ENCODE data around the gene CEP70.

The CEP70 gene

DNA sequence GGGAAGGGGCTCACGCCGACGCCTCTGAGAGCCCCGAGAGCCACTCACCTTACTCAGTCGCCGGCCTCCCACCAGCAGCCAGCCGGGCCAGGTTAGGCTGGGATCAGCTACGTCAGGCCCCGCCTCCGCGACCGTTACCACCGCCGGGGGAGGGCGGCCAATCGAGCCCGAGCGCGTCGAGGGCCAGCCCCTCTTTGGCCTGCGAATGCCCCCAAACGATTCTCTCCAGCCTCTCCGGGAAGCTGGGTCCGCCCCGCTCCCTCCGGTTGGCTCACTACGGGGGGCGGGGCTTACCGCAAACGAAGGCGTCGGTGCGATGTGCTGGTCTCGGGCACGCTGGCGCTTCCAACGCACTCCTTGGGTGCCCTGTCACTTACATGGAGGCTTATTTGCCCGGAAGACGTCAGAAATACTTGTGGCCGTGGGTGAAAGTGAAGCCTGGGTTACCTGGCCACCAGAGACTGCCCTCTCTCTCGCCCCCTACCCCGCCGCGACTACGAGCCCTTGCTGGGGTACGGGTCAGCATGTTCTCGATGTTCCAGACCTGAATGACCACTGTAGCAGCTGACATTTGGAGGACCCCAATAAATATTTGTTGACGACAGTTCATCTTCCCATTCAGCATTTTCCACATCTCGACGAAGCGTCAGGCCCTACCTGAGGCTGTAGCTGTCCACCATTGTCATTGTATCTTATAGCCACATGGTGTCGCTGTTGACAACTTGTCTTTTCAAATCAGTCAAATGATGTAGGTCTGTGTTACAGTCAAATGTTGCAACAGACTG lies at the start of gene CEP70:
CEP70 (minus strand) TSS at position 111 of the 785 bp plus-strand sequence. CDS start 21,333 bp downstream, outside the sequence.
- peaks cover 7 to 14% of the 10 kb centered on the region in 2 experiments for H3K4me1 ChIP-seq (ENCODE audit: control insufficient read depth in 1 of 2, insufficient read depth in 1 of 2, low read depth in 1 of 2, low read length in 1 of 2)
- H3K27me3 ChIP-seq = peaks cover 37% of the 10 kb centered on the region
- peak; percentile 90 for TF ChIP-seq CTCF (IDR thresholded peaks at IDR 0.05)
- peak within 1 kb of the TSS; percentile 83 to 97 for H3K4me3 ChIP-seq (ENCODE audit: low read depth in 1 of 2, low read length in 1 of 2)
- H3K27ac ChIP-seq = peak within 1 kb of the TSS; percentile 18
- no peaks in the 10 kb centered on the region for H3K36me3 ChIP-seq
- H3K9me3 ChIP-seq = no peaks in the 10 kb centered on the region

DNA sequence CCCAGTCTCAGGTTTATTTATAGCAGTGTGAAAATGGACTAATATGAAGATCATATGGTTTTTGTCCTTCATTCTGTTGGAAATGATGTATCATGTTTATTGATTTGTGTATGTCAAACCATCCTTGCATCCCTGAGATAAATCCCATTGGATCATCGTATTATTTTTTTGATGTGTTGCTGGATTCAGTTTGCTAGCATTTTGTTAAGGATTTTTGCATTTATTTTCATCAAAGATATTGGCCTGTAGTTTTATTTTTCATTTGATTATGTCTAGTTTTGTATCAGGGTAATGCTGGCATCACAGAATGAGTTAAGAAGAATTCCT lies 48.8 kb upstream of the CEP70 start:
- Histone ChIP-seq H3K4me1 (ENCODE audit: control insufficient read depth in 1 of 2, insufficient read depth in 1 of 2, low read depth in 1 of 2, low read length in 1 of 2) (no peaks in the 10 kb centered on the region), H3K9me3 (no peaks in the 10 kb centered on the region), H3K4me3 (ENCODE audit: low read depth in 1 of 2, low read length in 1 of 2) (no peak overlapping the region), H3K27ac (no peak overlapping the region), H3K27me3 (no peaks in the 10 kb centered on the region), H3K36me3 (no peaks in the 10 kb centered on the region)
- no peak for TF ChIP-seq CTCF (IDR thresholded peaks at IDR 0.05)

DNA sequence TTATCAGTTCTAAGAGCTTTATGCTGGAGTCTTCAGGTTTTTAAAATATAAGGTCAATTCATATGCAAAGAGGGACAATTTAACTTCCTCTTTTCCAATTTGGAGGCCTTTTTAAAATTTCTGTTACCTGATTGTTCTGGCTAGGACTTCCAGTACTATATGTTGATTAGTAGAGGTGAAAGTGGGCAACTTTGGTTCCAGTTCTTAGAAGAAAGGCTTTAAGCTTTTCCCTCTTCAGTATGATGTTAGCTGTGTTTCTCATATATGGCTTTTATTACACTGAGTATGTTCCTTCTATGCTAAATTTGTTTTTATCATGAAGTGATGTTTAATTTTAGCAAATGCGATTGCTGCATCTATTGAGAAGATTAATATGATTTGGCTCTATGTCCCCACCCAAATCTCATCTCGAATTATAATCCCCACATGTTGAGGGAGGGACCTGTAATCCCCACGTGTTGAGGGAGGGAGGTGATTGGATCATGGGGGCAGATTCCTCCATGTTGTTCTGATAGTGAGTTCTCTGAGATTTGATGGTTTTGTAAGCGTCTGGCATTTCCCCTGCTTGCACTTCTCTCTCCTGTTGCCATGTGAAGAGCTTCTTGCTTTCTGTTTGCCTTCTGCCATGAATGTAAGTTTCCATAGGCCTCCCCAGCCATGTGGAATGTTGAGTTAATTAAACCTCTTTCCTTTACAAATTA lies 48.3 kb upstream of the CEP70 start:
- Histone ChIP-seq H3K9me3 (no peaks in the 10 kb centered on the region), H3K27me3 (no peaks in the 10 kb centered on the region), H3K4me1 (ENCODE audit: control insufficient read depth in 1 of 2, insufficient read depth in 1 of 2, low read depth in 1 of 2, low read length in 1 of 2) (no peaks in the 10 kb centered on the region), H3K36me3 (no peaks in the 10 kb centered on the region), H3K4me3 (ENCODE audit: low read depth in 1 of 2, low read length in 1 of 2) (no peak overlapping the region), H3K27ac (no peak overlapping the region)
- TF ChIP-seq CTCF (IDR thresholded peaks at IDR 0.05) = no peak

GRCh38 chr3:138640537-138640936 lies 46.5 kb upstream of the CEP70 start:
- Histone ChIP-seq H3K27ac (no peak overlapping the region), H3K4me3 (ENCODE audit: low read depth in 1 of 2, low read length in 1 of 2) (no peak overlapping the region), H3K36me3 (no peaks in the 10 kb centered on the region), H3K4me1 (ENCODE audit: control insufficient read depth in 1 of 2, insufficient read depth in 1 of 2, low read depth in 1 of 2, low read length in 1 of 2) (no peaks in the 10 kb centered on the region), H3K9me3 (no peaks in the 10 kb centered on the region), H3K27me3 (no peaks in the 10 kb centered on the region)
- TF ChIP-seq CTCF (IDR thresholded peaks at IDR 0.05) = no peak

DNA sequence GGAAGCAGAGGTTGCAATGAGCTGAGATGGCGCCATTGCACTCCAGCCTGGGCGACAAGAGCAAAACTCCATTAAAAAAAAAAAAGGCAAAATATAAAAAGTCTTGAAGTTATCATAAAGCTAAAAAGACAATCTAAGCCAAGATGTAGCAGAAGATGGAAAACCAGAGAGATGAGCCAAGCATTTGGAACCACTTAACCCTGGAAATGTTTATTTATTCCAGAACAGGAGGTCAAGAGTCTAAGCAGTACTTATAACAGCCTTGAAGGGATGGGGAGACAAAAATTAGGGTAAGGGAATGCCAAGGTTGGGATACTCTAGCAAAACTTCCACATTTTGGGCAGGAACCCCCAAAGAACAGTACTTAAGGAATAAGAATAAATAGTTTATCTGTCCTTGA lies 44.6 kb upstream of the CEP70 start:
- no peaks in the 10 kb centered on the region for H3K9me3 ChIP-seq
- H3K27ac ChIP-seq = no peak overlapping the region
- H3K4me3 ChIP-seq (ENCODE audit: low read depth in 1 of 2, low read length in 1 of 2) = no peak overlapping the region
- TF ChIP-seq CTCF (IDR thresholded peaks at IDR 0.05) = no peak
- H3K36me3 ChIP-seq = no peaks in the 10 kb centered on the region
- no peaks in the 10 kb centered on the region for H3K4me1 ChIP-seq (ENCODE audit: control insufficient read depth in 1 of 2, insufficient read depth in 1 of 2, low read depth in 1 of 2, low read length in 1 of 2)
- no peaks in the 10 kb centered on the region for H3K27me3 ChIP-seq
